Measurements from ENCODE around the gene AGR3.
A peak's percentile ranks its signal among the peaks of the same experiment; 100 is the strongest.

The AGR3 gene

DNA sequence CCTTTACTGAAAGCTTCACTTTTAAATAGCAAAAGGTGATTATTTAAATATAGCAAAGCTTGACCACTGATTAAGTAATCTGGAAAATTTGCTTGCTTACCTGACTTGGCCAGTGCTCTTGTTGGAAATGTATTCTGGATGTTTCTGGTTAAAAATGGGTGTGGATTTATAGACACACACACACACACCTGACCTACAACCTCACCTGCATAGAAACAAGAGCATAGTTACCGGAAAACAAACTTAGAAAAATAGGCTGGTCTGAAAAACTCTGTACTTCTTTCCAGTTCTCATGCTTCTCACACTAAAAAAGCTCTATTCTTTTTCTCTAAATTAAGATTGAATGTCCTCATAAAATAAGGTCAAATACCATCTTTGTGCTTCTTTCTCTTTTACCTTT is at the start of gene AGR3:
AGR3 (minus strand) TSS at position 140 of the 400 bp plus-strand sequence. CDS start 3,365 bp downstream, outside the sequence.
- no peak within 1 kb of the TSS for H3K4me3 ChIP-seq (ENCODE audit: low read length)
- peaks cover 1% of the 10 kb centered on the region for H3K9me3 ChIP-seq (ENCODE audit: low read length)
- H3K36me3 ChIP-seq (ENCODE audit: insufficient read depth, low read length), result no peaks in the 10 kb centered on the region
- H3K4me1 ChIP-seq (ENCODE audit: insufficient read depth, low read length), result peaks cover 5% of the 10 kb centered on the region
- H2AFZ ChIP-seq (ENCODE audit: low read depth, low read length), result no peak within 1 kb of the TSS
- no peaks in the 10 kb centered on the region for H3K27me3 ChIP-seq (ENCODE audit: insufficient read depth, low read length)

DNA sequence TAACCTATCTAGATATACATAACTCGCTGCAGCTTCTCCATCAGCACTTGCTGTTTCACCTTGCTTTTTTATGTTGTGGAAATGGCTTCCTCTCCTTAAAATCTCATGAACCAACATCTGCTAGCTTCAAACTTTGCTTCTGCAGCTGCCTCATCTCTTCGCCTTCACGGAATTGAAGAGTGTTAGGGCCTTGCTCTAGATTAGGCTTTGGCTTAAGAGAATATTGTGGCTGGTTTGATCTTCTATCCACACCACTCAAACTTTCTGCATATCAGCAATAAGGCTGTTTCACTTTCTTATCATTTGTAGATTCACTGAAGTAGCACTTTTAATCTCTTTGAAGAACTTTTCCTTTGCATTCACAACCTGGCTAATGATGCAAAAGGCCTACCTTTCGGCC is 49.2 kb upstream of the AGR3 start:
- H3K4me1 ChIP-seq (ENCODE audit: insufficient read depth, low read length), result no peaks in the 10 kb centered on the region
- H3K9me3 ChIP-seq (ENCODE audit: low read length), result peaks cover 3% of the 10 kb centered on the region
- no peaks in the 10 kb centered on the region for H3K27me3 ChIP-seq (ENCODE audit: insufficient read depth, low read length)
- no peak overlapping the region for H3K4me3 ChIP-seq (ENCODE audit: low read length)
- peaks cover 2% of the 10 kb centered on the region for H3K36me3 ChIP-seq (ENCODE audit: insufficient read depth, low read length)
- no peak overlapping the region for H2AFZ ChIP-seq (ENCODE audit: low read depth, low read length)

DNA sequence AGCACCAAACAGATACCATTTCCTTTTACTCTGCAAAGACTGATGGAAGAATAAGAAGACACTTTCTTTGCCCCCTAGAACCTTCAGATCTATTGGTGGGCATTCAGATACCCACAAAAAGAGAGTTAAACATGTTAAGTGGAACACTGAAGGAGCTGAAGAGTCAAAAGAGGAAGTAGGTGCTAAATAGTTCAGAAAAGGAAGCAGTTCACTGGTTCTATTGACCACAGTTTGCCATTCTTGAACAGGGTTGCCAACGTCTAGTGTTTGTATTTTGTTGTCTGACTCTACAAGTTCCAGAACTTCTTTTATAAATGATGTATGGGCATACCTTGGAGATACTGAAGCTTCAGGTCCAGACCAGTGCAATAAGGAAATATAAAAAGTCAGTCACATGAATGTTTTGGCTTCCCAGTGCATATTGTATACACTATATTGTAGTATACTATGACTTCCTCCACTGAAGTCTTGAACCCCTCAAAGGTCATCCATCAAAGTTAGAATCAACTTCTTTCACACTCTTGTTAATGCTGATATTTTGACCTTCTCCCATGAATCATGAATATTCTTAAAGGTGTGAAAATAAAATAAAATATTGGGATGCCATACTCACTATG is 47.5 kb upstream of the AGR3 start:
- H2AFZ ChIP-seq (ENCODE audit: low read depth, low read length), result no peak overlapping the region
- H3K4me3 ChIP-seq (ENCODE audit: low read length), result no peak overlapping the region
- H3K36me3 ChIP-seq (ENCODE audit: insufficient read depth, low read length), result peaks cover 2% of the 10 kb centered on the region
- peaks cover 3% of the 10 kb centered on the region for H3K9me3 ChIP-seq (ENCODE audit: low read length)
- H3K27me3 ChIP-seq (ENCODE audit: insufficient read depth, low read length), result no peaks in the 10 kb centered on the region
- no peaks in the 10 kb centered on the region for H3K4me1 ChIP-seq (ENCODE audit: insufficient read depth, low read length)

- Histone ChIP-seq H3K9me3 (ENCODE audit: low read length) (peaks cover 3% of the 10 kb centered on the region), H3K36me3 (ENCODE audit: insufficient read depth, low read length) (peaks cover 2% of the 10 kb centered on the region), H2AFZ (ENCODE audit: low read depth, low read length) (no peak overlapping the region), H3K27me3 (ENCODE audit: insufficient read depth, low read length) (no peaks in the 10 kb centered on the region), H3K4me1 (ENCODE audit: insufficient read depth, low read length) (peaks cover 2% of the 10 kb centered on the region), H3K4me3 (ENCODE audit: low read length) (no peak overlapping the region)
These were observed 45.1 kb upstream of the AGR3 start for GRCh38 chr7:16926861-16927260.

- H3K4me1 ChIP-seq (ENCODE audit: insufficient read depth, low read length), result peaks cover 8% of the 10 kb centered on the region
These were observed 44.5 kb upstream of the AGR3 start for GRCh38 chr7:16926283-16926682.

DNA sequence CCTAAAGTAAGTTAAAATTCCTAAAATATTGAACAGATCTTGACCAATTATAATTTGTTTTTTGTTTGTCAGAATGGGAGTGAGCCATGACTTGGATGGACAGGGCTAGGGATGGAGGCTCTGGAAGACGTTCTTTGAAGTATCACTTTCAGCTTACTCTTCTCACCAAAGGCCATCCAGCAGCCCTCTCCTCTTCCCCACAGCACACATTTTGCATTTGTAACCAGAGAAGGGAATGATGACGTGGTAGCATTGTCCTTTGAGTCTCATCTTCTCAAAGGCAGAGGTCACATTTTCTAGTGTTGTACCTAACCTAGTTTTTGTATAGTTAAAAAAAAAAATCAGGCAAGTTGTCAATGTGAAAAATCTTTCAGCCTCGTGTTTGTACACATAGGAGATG is 43.8 kb upstream of the AGR3 start:
- H3K36me3 ChIP-seq (ENCODE audit: insufficient read depth, low read length), result peaks cover 2% of the 10 kb centered on the region
- peaks cover 3% of the 10 kb centered on the region for H3K9me3 ChIP-seq (ENCODE audit: low read length)
- H3K4me1 ChIP-seq (ENCODE audit: insufficient read depth, low read length), result peaks cover 13% of the 10 kb centered on the region
- H3K27me3 ChIP-seq (ENCODE audit: insufficient read depth, low read length), result no peaks in the 10 kb centered on the region
- no peak overlapping the region for H2AFZ ChIP-seq (ENCODE audit: low read depth, low read length)
- H3K4me3 ChIP-seq (ENCODE audit: low read length), result no peak overlapping the region

More at GRCh38 chr7:16926283-16926682, 44.5 kb upstream of the AGR3 start:
- peaks cover 3% of the 10 kb centered on the region for H3K9me3 ChIP-seq (ENCODE audit: low read length)
- no peaks in the 10 kb centered on the region for H3K27me3 ChIP-seq (ENCODE audit: insufficient read depth, low read length)
- H3K36me3 ChIP-seq (ENCODE audit: insufficient read depth, low read length), result peaks cover 2% of the 10 kb centered on the region
- no peak overlapping the region for H2AFZ ChIP-seq (ENCODE audit: low read depth, low read length)
- H3K4me3 ChIP-seq (ENCODE audit: low read length), result no peak overlapping the region

DNA sequence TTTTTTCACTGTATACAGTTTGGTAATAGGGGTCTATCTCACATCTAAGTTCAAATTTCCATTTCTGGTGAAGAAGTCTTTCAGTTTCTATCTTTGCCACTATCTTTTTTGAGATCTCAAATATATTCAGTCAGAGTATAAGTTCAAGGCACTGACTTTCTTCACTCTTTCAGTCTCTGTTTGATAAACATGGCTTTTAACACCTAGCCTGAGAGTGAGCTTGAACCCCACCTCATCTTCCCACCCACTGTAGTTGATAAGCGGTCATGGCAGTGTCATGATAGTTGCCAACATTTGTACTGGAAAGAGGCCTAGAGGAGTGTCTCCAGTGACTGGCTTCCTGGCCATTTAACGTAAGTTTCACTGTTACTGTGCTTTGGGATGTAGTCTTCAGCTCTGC is 41.2 kb upstream of the AGR3 start:
- H2AFZ ChIP-seq (ENCODE audit: low read depth, low read length), result no peak overlapping the region
- no peaks in the 10 kb centered on the region for H3K27me3 ChIP-seq (ENCODE audit: insufficient read depth, low read length)

GRCh38 chr7:16921644-16922257 is 40.0 kb upstream of the AGR3 start:
- Histone ChIP-seq H3K4me1 (ENCODE audit: insufficient read depth, low read length) (peaks cover 26% of the 10 kb centered on the region), H3K9me3 (ENCODE audit: low read length) (no peaks in the 10 kb centered on the region), H3K27me3 (ENCODE audit: insufficient read depth, low read length) (no peaks in the 10 kb centered on the region), H2AFZ (ENCODE audit: low read depth, low read length) (no peak overlapping the region), H3K4me3 (ENCODE audit: low read length) (no peak overlapping the region), H3K36me3 (ENCODE audit: insufficient read depth, low read length) (no peaks in the 10 kb centered on the region)

More for the DNA sequence above, 41.2 kb upstream of the AGR3 start:
- Histone ChIP-seq H3K4me3 (ENCODE audit: low read length) (no peak overlapping the region), H3K9me3 (ENCODE audit: low read length) (peaks cover 3% of the 10 kb centered on the region), H3K36me3 (ENCODE audit: insufficient read depth, low read length) (no peaks in the 10 kb centered on the region), H3K4me1 (ENCODE audit: insufficient read depth, low read length) (peaks cover 14% of the 10 kb centered on the region)

GRCh38 chr7:16921151-16921550 is 39.4 kb upstream of the AGR3 start:
- H2AFZ ChIP-seq (ENCODE audit: low read depth, low read length), result no peak overlapping the region
- H3K4me1 ChIP-seq (ENCODE audit: insufficient read depth, low read length), result peaks cover 29% of the 10 kb centered on the region
- H3K4me3 ChIP-seq (ENCODE audit: low read length), result no peak overlapping the region
- H3K36me3 ChIP-seq (ENCODE audit: insufficient read depth, low read length), result no peaks in the 10 kb centered on the region
- no peaks in the 10 kb centered on the region for H3K9me3 ChIP-seq (ENCODE audit: low read length)
- H3K27me3 ChIP-seq (ENCODE audit: insufficient read depth, low read length), result no peaks in the 10 kb centered on the region

- no peaks in the 10 kb centered on the region for H3K36me3 ChIP-seq (ENCODE audit: insufficient read depth, low read length)
- H3K9me3 ChIP-seq (ENCODE audit: low read length), result no peaks in the 10 kb centered on the region
- H2AFZ ChIP-seq (ENCODE audit: low read depth, low read length), result no peak overlapping the region
- H3K27me3 ChIP-seq (ENCODE audit: insufficient read depth, low read length), result no peaks in the 10 kb centered on the region
- H3K4me1 ChIP-seq (ENCODE audit: insufficient read depth, low read length), result peaks cover 36% of the 10 kb centered on the region
- H3K4me3 ChIP-seq (ENCODE audit: low read length), result no peak overlapping the region
These were observed 37.7 kb upstream of the AGR3 start for GRCh38 chr7:16919440-16919839.

- Histone ChIP-seq H3K4me1 (ENCODE audit: insufficient read depth, low read length) (peaks cover 36% of the 10 kb centered on the region), H3K4me3 (ENCODE audit: low read length) (peak overlapping the region; percentile 48), H3K27me3 (ENCODE audit: insufficient read depth, low read length) (no peaks in the 10 kb centered on the region), H2AFZ (ENCODE audit: low read depth, low read length) (no peak overlapping the region), H3K9me3 (ENCODE audit: low read length) (no peaks in the 10 kb centered on the region), H3K36me3 (ENCODE audit: insufficient read depth, low read length) (no peaks in the 10 kb centered on the region)
These were observed 36.6 kb upstream of the AGR3 start for GRCh38 chr7:16918288-16918895.

DNA sequence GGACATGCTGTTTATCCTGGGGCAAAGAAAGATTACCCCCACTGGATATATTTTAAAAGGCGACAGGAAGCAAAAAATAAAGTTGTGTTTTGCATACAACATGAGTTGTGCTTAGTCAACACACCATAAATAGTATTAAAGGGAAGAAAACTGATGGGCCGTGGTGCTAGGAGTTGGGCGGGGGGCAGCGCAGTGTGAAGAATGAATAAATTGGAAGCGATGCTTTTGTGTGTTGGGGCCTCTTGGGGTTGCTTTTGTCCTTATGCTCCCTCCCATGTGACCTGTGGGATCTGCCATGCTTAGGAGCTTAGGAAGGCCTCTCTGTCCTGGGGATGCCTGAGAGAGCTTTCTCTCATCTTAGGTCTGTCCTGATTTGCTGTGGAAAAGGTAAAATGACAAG is 35.0 kb upstream of the AGR3 start:
- H3K4me1 ChIP-seq (ENCODE audit: insufficient read depth, low read length), result peaks cover 33% of the 10 kb centered on the region
- H3K36me3 ChIP-seq (ENCODE audit: insufficient read depth, low read length), result no peaks in the 10 kb centered on the region
- peaks cover 2% of the 10 kb centered on the region for H3K9me3 ChIP-seq (ENCODE audit: low read length)
- peak overlapping the region; percentile 48 for H3K4me3 ChIP-seq (ENCODE audit: low read length)
- H2AFZ ChIP-seq (ENCODE audit: low read depth, low read length), result peak overlapping the region; percentile 41
- no peaks in the 10 kb centered on the region for H3K27me3 ChIP-seq (ENCODE audit: insufficient read depth, low read length)

DNA sequence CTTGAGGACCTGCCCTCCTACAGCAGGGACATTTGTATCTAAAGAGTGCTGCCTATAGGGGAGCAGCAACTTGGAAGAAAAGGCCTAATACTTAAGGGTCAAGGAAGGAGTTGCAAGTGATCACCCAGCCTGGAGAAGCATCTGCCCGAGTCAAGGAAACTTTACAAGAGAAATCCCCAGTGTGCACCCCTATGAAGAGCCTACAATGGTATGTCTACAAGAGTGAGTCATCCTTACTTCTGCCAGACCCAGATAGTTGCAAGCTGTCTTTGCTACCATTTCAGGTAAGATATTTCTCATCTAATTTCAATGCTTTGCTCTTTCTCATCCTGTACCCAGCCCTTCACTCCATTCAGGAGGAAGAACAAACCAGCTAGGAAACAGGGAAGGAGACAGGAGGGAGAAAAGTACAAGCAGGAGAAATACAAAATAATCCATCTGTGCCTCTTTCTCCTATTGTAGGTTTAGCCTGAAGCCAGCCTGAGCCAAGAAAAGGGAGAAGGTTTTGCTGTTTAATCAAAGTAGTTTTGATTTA is 34.4 kb upstream of the AGR3 start:
- Histone ChIP-seq H3K27me3 (ENCODE audit: insufficient read depth, low read length) (no peaks in the 10 kb centered on the region), H3K4me1 (ENCODE audit: insufficient read depth, low read length) (peaks cover 27% of the 10 kb centered on the region), H3K9me3 (ENCODE audit: low read length) (peaks cover 2% of the 10 kb centered on the region), H3K36me3 (ENCODE audit: insufficient read depth, low read length) (no peaks in the 10 kb centered on the region), H2AFZ (ENCODE audit: low read depth, low read length) (peak overlapping the region; percentile 41), H3K4me3 (ENCODE audit: low read length) (peak overlapping the region; percentile 48)

Data from neuron (in vitro differentiated cells).